Fibroblast of peridontal ligament (primary cell): Measurements from ENCODE around the gene P2RX4.
"Not testable (repeated sequence)": the region's sequence is repeated elsewhere in the genome, so short reads cannot be mapped to it uniquely, and the experiment has no call there.

Experiments used
- DNase-seq: peaks from one replicate; pipeline ENCODE4 v3.0.0-alpha.2; 2010; ENCODE audit errors: extremely low read depth

The P2RX4 gene

GRCh38 chr12:121245031-121245430 lies 35.1 kb downstream of the P2RX4 start:
- DNase-seq: no peak

- no peak for DNase-seq
Observed at GRCh38 chr12:121245951-121246350, 36.0 kb downstream of the P2RX4 start.

GRCh38 chr12:121246893-121247557 lies 37.1 kb downstream of the P2RX4 start:
- no peak for DNase-seq

- DNase-seq: no peak
Observed at GRCh38 chr12:121248622-121249021, 38.7 kb downstream of the P2RX4 start.

- DNase-seq: no peak
Observed at GRCh38 chr12:121250359-121250758, 40.4 kb downstream of the P2RX4 start.

GRCh38 chr12:121251838-121252237 lies 41.9 kb downstream of the P2RX4 start:
- no peak for DNase-seq

- no peak for DNase-seq
Observed at GRCh38 chr12:121252712-121253345, 42.9 kb downstream of the P2RX4 start.

- DNase-seq: no peak
Observed at GRCh38 chr12:121253638-121254335, 43.9 kb downstream of the P2RX4 start.

GRCh38 chr12:121255433-121255832 lies 45.5 kb downstream of the P2RX4 start:
- no peak for DNase-seq

GRCh38 chr12:121257704-121258449 lies 47.9 kb downstream of the P2RX4 start:
- not testable (repeated sequence) for DNase-seq

- no peak for DNase-seq
Observed at GRCh38 chr12:121259074-121259473, 49.1 kb downstream of the P2RX4 start.

GRCh38 chr12:121260091-121260490 lies 50.2 kb downstream of the P2RX4 start:
- DNase-seq: no peak

- no peak for DNase-seq
Observed at GRCh38 chr12:121261398-121261797, 51.5 kb downstream of the P2RX4 start.

- no peak for DNase-seq
Observed at GRCh38 chr12:121263206-121263935, 53.4 kb downstream of the P2RX4 start.

- no peak for DNase-seq
Observed at GRCh38 chr12:121264135-121264534, 54.2 kb downstream of the P2RX4 start.

- no peak for DNase-seq
Observed at GRCh38 chr12:121264951-121265515, 55.1 kb downstream of the P2RX4 start.

- DNase-seq: no peak
Observed at GRCh38 chr12:121267822-121268221, 57.9 kb downstream of the P2RX4 start.

GRCh38 chr12:121273364-121273896 lies 63.5 kb downstream of the P2RX4 start:
- DNase-seq: no peak

GRCh38 chr12:121274036-121274763 lies 64.3 kb downstream of the P2RX4 start:
- no peak for DNase-seq

GRCh38 chr12:121277374-121277759 lies 67.4 kb downstream of the P2RX4 start:
- no peak for DNase-seq
